ENCODE data around the gene CMTM5. TPM values are rescaled to one million over a fixed set of nuclear protein-coding genes. Genes with fewer than 3 reads are reported as not detected.

Gene CMTM5
- polyA plus RNA-seq, 1 donor (not counting 4 experiments of a cell fraction or from before 2014, with no cell fraction given), result not detected

DNA sequence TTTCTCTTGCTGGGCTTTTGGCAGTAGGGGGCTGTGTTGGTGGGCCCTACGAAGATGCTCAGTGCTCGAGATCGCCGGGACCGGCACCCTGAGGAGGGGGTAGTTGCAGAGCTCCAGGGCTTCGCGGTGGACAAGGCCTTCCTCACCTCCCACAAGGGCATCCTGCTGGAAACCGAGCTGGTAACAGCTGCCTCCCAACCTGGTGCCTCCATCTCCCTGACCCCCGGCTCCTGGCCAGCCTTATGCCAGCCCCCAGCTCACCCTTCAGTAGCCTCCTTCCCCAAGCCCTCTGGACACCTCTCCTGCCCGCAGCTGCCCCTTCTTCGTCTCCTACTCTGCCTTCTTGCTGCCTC is 328 bp downstream of the CMTM5 start:
- Histone ChIP-seq H3K27ac (ENCODE audit: control insufficient read depth, insufficient read depth, low read length) (no peak overlapping the region), H3K27me3 (ENCODE audit: control insufficient read depth, extremely low read depth, insufficient read depth, low read length) (peaks cover 7% of the 10 kb centered on the region), H3K4me2 (ENCODE audit: control insufficient read depth, extremely low read depth, insufficient read depth, low read depth, low read length) (no peak overlapping the region), H3K9me1 (ENCODE audit: control insufficient read depth, extremely low read depth, insufficient read depth, low read length) (no peaks in the 10 kb centered on the region), H3K9me3 (ENCODE audit: control insufficient read depth, low read depth, low read length) (no peaks in the 10 kb centered on the region), H3K4me1 (ENCODE audit: control insufficient read depth, extremely low read depth, insufficient read depth, low read length) (no peaks in the 10 kb centered on the region), H3K9ac (ENCODE audit: control insufficient read depth, extremely low read depth, insufficient read depth, low read length) (no peak overlapping the region), H2AFZ (ENCODE audit: control insufficient read depth, low read length) (no peak overlapping the region), H4K20me1 (ENCODE audit: control insufficient read depth, extremely low read depth, insufficient read depth, low read length) (no peaks in the 10 kb centered on the region), H3K79me2 (ENCODE audit: control insufficient read depth, insufficient read depth, low read length) (no peaks in the 10 kb centered on the region), H3K36me3 (ENCODE audit: control insufficient read depth in 2 of 2, extremely low read depth in 1 of 2, insufficient read depth in 2 of 2, low read length in 2 of 2) (no peaks in the 10 kb centered on the region), H3K4me3 (ENCODE audit: control insufficient read depth in 2 of 3, extremely low read depth in 1 of 3, insufficient read depth in 2 of 3, low read depth in 1 of 3, low read length in 3 of 3) (no peak overlapping the region)
- FAIRE-seq (no peak), DNase-seq (ENCODE audit: low read depth, low spot score) (no peak)
- dilution Hi-C loops (cut with MboI; ENCODE audit: extremely low pct_ligation_motif_present, low sequenced_read_pairs), result no loop called here
- TF ChIP-seq EZH2 (IDR thresholded peaks at IDR 0.05; ENCODE audit: low read length), result no peak

DNA sequence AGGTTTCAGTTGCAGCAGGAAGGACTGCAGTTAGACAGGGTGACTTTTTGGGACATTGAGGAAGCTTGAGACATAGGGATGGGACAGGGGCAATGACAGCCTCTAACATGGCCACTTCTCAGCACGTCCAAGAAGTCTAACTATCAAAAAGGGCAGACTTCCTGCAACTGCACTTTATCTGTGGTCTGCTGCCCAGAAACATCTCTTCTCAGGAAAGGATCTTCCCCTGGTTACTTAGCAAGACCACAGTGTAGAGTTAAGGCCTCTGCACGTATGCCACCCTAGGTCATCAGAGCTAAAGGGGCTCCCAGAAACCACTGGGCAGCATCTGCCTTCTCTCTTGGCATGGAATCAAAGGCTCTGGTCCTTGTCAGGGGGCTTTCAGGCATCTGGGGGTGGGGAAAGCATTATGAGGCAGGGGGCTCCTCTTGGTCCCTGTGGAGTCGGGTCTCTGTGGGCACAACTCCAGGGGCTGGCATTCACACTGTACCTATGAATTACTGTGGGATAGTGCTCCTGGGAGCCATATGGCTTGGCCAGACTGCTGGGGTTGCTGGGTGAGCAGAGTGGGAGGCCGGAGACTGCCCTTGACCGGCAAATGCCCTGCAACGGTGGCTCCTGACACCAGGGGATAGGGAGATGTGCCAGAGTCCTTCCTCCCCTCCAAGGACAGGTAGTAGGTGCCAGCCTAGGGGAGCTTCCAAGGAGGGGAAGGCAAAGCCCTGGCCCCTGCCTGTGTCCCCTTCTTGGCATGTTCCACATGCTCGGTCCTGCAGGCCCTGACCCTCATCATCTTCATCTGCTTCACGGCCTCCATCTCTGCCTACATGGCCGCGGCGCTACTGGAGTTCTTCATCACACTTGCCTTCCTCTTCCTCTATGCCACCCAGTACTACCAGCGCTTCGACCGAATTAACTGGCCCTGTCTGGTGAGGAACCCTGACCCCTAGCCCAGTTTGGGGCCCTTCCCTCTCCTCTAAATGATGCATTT is 1.0 kb downstream of the CMTM5 start:
- Histone ChIP-seq H4K20me1 (ENCODE audit: control insufficient read depth, extremely low read depth, insufficient read depth, low read length) (no peaks in the 10 kb centered on the region), H3K4me2 (ENCODE audit: control insufficient read depth, extremely low read depth, insufficient read depth, low read depth, low read length) (no peak overlapping the region), H3K9me1 (ENCODE audit: control insufficient read depth, extremely low read depth, insufficient read depth, low read length) (no peaks in the 10 kb centered on the region), H3K4me1 (ENCODE audit: control insufficient read depth, extremely low read depth, insufficient read depth, low read length) (no peaks in the 10 kb centered on the region), H3K79me2 (ENCODE audit: control insufficient read depth, insufficient read depth, low read length) (no peaks in the 10 kb centered on the region), H3K9ac (ENCODE audit: control insufficient read depth, extremely low read depth, insufficient read depth, low read length) (no peak overlapping the region), H3K9me3 (ENCODE audit: control insufficient read depth, low read depth, low read length) (no peaks in the 10 kb centered on the region), H3K4me3 (ENCODE audit: control insufficient read depth in 2 of 3, extremely low read depth in 1 of 3, insufficient read depth in 2 of 3, low read depth in 1 of 3, low read length in 3 of 3) (no peak overlapping the region), H2AFZ (ENCODE audit: control insufficient read depth, low read length) (no peak overlapping the region), H3K27me3 (ENCODE audit: control insufficient read depth, extremely low read depth, insufficient read depth, low read length) (peaks cover 7% of the 10 kb centered on the region), H3K27ac (ENCODE audit: control insufficient read depth, insufficient read depth, low read length) (no peak overlapping the region), H3K36me3 (ENCODE audit: control insufficient read depth in 2 of 2, extremely low read depth in 1 of 2, insufficient read depth in 2 of 2, low read length in 2 of 2) (no peaks in the 10 kb centered on the region)
- DNase-seq (ENCODE audit: low read depth, low spot score) (no peak), FAIRE-seq (no peak)
- dilution Hi-C loops (cut with MboI; ENCODE audit: extremely low pct_ligation_motif_present, low sequenced_read_pairs), result no loop called here
- TF ChIP-seq, protein P1, sequence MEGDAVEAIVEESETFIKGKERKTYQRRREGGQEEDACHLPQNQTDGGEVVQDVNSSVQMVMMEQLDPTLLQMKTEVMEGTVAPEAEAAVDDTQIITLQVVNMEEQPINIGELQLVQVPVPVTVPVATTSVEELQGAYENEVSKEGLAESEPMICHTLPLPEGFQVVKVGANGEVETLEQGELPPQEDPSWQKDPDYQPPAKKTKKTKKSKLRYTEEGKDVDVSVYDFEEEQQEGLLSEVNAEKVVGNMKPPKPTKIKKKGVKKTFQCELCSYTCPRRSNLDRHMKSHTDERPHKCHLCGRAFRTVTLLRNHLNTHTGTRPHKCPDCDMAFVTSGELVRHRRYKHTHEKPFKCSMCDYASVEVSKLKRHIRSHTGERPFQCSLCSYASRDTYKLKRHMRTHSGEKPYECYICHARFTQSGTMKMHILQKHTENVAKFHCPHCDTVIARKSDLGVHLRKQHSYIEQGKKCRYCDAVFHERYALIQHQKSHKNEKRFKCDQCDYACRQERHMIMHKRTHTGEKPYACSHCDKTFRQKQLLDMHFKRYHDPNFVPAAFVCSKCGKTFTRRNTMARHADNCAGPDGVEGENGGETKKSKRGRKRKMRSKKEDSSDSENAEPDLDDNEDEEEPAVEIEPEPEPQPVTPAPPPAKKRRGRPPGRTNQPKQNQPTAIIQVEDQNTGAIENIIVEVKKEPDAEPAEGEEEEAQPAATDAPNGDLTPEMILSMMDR (optimal IDR thresholded peaks at IDR 0.05 in 1 of 3, IDR thresholded peaks at IDR 0.05 in 1 of 3, conservative IDR thresholded peaks at IDR 0.05 in 1 of 3; ENCODE audit: extremely low read depth in 1 of 3, insufficient read depth in 2 of 3, low read length in 3 of 3), result no peak
- TF ChIP-seq EZH2 (IDR thresholded peaks at IDR 0.05; ENCODE audit: low read length), result no peak

Measured in keratinocyte (primary cell).